Neural progenitor cell (in vitro differentiated cells): Measurements from ENCODE around the gene ERICH6. TPM values are rescaled to one million over a fixed set of nuclear protein-coding genes. Genes with fewer than 3 reads are reported as not detected.
A peak's percentile ranks its signal among the peaks of the same experiment; 100 is the strongest.

Experiments
- DNase-seq: peaks from one replicate; pipeline ENCODE4 v3.0.0-alpha.2; 2016; ENCODE audit warnings: low spot score
- H2AFZ ChIP-seq: fragments of 200-600 bp; sonication (generic); replicated peaks from 2 replicates; pipeline ENCODE4 v1.6.1; 2016; ENCODE audit warnings: antibody characterized with exemption
- H3F3A ChIP-seq: fragments of 200-600 bp; sonication (generic); 2 replicates; pipeline ENCODE4 v1.6.1; 2016; ENCODE audit warnings: antibody characterized with exemption, low read depth
- H3K27ac ChIP-seq: fragments of 200-600 bp; sonication (generic); 2 replicates; pipeline ENCODE4 v1.5.1; 2016; ENCODE audit warnings: mild to moderate bottlenecking
- H3K27me3 ChIP-seq: fragments of 200-600 bp; sonication (generic); 2 replicates; pipeline ENCODE4 v1.6.1; 2016; ENCODE audit warnings: mild to moderate bottlenecking, moderate library complexity
- H3K36me3 ChIP-seq: fragments of 200-600 bp; sonication (generic); 2 replicates; pipeline ENCODE4 v1.5.1; 2016
- H3K4me1 ChIP-seq: fragments of 200-600 bp; sonication (generic); 2 replicates; pipeline ENCODE4 v1.6.1; 2016; ENCODE audit warnings: mixed run types
- H3K4me2 ChIP-seq: fragments of 200-600 bp; sonication (generic); 2 replicates; pipeline ENCODE4 v1.6.1; 2016
- H3K4me3 ChIP-seq: fragments of 200-600 bp; sonication (generic); 2 replicates; pipeline ENCODE4 v1.5.1; 2016
- H3K79me2 ChIP-seq: fragments of 200-600 bp; sonication (generic); 2 replicates; pipeline ENCODE4 v1.6.1; 2016; ENCODE audit warnings: low read depth
- H3K9ac ChIP-seq: fragments of 200-600 bp; sonication (generic); 2 replicates; pipeline ENCODE4 v1.6.1; 2016
- H3K9me3 ChIP-seq: fragments of 200-600 bp; sonication (generic); 2 replicates; pipeline ENCODE4 v1.5.1; 2016; ENCODE audit warnings: low read depth
- H4K20me1 ChIP-seq: fragments of 200-600 bp; sonication (generic); 2 replicates; pipeline ENCODE4 v1.6.1; 2016; ENCODE audit warnings: low read depth
- H3K27ac Mint-ChIP-seq: 3 replicates; pipeline ENCODE4 v1.8.0; 2021; ENCODE audit warnings: mixed read lengths
- H3K27me3 Mint-ChIP-seq: 2 replicates; pipeline ENCODE4 v1.8.0; 2022; ENCODE audit warnings: low read depth, mild to moderate bottlenecking, inconsistent platforms, moderate library complexity, mixed read lengths; ENCODE audit not compliant: insufficient read depth
- H3K36me3 Mint-ChIP-seq: 3 replicates; pipeline ENCODE4 v1.8.0; 2021; ENCODE audit warnings: mixed read lengths
- H3K4me1 Mint-ChIP-seq: 3 replicates; pipeline ENCODE4 v1.8.0; 2021; ENCODE audit warnings: mixed read lengths
- H3K4me3 Mint-ChIP-seq: 3 replicates; pipeline ENCODE4 v1.8.0; 2021; ENCODE audit warnings: mild to moderate bottlenecking, moderate library complexity, mixed read lengths
- H3K9me3 Mint-ChIP-seq: 3 replicates; pipeline ENCODE4 v1.8.0; 2020; ENCODE audit warnings: mixed read lengths
- EZH2 ChIP-seq: fragments of 200-600 bp; sonication (generic); IDR thresholded peaks from 2 replicates; pipeline ENCODE4 v1.6.1; 2017; ENCODE audit warnings: antibody characterized with exemption, mild to moderate bottlenecking, moderate library complexity
- EZH2phosphoT487 ChIP-seq: fragments of 200-600 bp; sonication (generic); IDR thresholded peaks from 2 replicates; pipeline ENCODE4 v1.6.1; 2017; ENCODE audit warnings: antibody characterized with exemption
- total RNA-seq: library from RNA; depleted of rRNA; stranded (reverse); fragments of >200 nt; gene quantifications from 2 replicates; pipeline ENCODE4 v1.2.3, GENCODE V29; 2015; ENCODE audit warnings: low replicate concordance
- TF ChIP-seq, protein P1 (sequence below): fragments of 200-600 bp; sonication (generic); IDR thresholded peaks from 2 replicates; pipeline ENCODE4 v1.5.1; 2017; ENCODE audit warnings: antibody characterized with exemption, mild to moderate bottlenecking

ERICH6 gene
- total RNA-seq, 1 donor from 2014 or later = not detected

DNA sequence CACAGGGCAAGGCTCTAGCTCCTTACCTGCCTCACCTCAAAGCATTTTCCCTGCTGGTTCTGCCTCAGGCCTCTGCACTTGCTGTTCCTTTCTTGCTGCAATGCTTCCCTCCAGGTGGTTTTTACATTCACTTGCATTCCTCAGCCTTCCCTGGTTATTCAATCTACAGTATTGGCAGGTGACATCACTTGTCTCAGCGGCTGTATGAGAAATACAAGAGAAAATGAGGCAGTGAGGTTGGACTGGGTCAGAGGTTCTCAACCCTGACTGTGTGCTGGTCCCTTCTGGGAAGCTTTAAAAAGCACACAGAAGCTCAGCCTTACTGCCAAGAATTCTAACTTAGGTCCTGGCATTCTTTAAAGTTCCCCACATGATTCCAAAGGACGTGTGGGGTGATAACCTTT, 32.6 kb upstream of the ERICH6 start:
- H3K36me3 Mint-ChIP-seq = no peaks in the 10 kb centered on the region
- no peaks in the 10 kb centered on the region for H3K36me3 ChIP-seq
- H2AFZ ChIP-seq = no peak overlapping the region
- H3K27ac ChIP-seq = no peak overlapping the region
- no peak overlapping the region for H3K4me3 Mint-ChIP-seq
- no peak overlapping the region for H3K4me2 ChIP-seq
- TF ChIP-seq, protein P1, sequence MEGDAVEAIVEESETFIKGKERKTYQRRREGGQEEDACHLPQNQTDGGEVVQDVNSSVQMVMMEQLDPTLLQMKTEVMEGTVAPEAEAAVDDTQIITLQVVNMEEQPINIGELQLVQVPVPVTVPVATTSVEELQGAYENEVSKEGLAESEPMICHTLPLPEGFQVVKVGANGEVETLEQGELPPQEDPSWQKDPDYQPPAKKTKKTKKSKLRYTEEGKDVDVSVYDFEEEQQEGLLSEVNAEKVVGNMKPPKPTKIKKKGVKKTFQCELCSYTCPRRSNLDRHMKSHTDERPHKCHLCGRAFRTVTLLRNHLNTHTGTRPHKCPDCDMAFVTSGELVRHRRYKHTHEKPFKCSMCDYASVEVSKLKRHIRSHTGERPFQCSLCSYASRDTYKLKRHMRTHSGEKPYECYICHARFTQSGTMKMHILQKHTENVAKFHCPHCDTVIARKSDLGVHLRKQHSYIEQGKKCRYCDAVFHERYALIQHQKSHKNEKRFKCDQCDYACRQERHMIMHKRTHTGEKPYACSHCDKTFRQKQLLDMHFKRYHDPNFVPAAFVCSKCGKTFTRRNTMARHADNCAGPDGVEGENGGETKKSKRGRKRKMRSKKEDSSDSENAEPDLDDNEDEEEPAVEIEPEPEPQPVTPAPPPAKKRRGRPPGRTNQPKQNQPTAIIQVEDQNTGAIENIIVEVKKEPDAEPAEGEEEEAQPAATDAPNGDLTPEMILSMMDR = no peak
- TF ChIP-seq EZH2phosphoT487 (no peak), EZH2 (no peak)
- H3K4me1 Mint-ChIP-seq = peaks cover 16% of the 10 kb centered on the region
- H3K9ac ChIP-seq = no peak overlapping the region
- no peaks in the 10 kb centered on the region for H4K20me1 ChIP-seq
- H3K27me3 ChIP-seq = no peaks in the 10 kb centered on the region
- no peaks in the 10 kb centered on the region for H3K79me2 ChIP-seq
- DNase-seq = no peak
- no peaks in the 10 kb centered on the region for H3K27me3 Mint-ChIP-seq
- no peak overlapping the region for H3K4me3 ChIP-seq
- H3K27ac Mint-ChIP-seq = no peak overlapping the region
- no peaks in the 10 kb centered on the region for H3F3A ChIP-seq
- H3K4me1 ChIP-seq = peaks cover 15% of the 10 kb centered on the region
- H3K9me3 ChIP-seq = no peaks in the 10 kb centered on the region
- no peaks in the 10 kb centered on the region for H3K9me3 Mint-ChIP-seq

DNA sequence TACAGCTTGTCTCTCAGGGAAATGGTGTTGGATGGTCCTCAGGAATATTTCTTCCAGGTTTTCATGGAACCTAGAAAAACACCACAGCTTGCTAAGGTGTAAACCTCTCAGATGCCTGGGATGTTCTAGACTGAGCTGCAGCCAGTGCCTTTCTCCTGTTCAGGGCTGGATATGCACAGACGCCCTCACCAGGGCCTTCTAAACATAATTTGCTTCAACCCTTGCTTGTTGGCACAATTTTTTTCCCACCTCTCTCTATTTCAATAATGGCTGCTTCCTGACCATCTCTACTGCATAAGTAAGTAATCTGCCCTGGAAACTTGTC, 31.0 kb upstream of the ERICH6 start:
- no peak overlapping the region for H3K4me3 ChIP-seq
- Mint-ChIP-seq H3K9me3 (no peaks in the 10 kb centered on the region), H3K27ac (no peak overlapping the region), H3K36me3 (no peaks in the 10 kb centered on the region), H3K27me3 (no peaks in the 10 kb centered on the region), H3K4me3 (no peak overlapping the region), H3K4me1 (peaks cover 16% of the 10 kb centered on the region)
- no peak for DNase-seq
- no peaks in the 10 kb centered on the region for H3K36me3 ChIP-seq
- H3F3A ChIP-seq = no peaks in the 10 kb centered on the region
- peaks cover 15% of the 10 kb centered on the region for H3K4me1 ChIP-seq
- no peak for TF ChIP-seq EZH2
- H4K20me1 ChIP-seq = no peaks in the 10 kb centered on the region
- no peaks in the 10 kb centered on the region for H3K79me2 ChIP-seq
- no peak overlapping the region for H3K27ac ChIP-seq
- no peak overlapping the region for H2AFZ ChIP-seq
- no peak overlapping the region for H3K9ac ChIP-seq
- no peaks in the 10 kb centered on the region for H3K27me3 ChIP-seq
- no peaks in the 10 kb centered on the region for H3K9me3 ChIP-seq
- H3K4me2 ChIP-seq = no peak overlapping the region

DNA sequence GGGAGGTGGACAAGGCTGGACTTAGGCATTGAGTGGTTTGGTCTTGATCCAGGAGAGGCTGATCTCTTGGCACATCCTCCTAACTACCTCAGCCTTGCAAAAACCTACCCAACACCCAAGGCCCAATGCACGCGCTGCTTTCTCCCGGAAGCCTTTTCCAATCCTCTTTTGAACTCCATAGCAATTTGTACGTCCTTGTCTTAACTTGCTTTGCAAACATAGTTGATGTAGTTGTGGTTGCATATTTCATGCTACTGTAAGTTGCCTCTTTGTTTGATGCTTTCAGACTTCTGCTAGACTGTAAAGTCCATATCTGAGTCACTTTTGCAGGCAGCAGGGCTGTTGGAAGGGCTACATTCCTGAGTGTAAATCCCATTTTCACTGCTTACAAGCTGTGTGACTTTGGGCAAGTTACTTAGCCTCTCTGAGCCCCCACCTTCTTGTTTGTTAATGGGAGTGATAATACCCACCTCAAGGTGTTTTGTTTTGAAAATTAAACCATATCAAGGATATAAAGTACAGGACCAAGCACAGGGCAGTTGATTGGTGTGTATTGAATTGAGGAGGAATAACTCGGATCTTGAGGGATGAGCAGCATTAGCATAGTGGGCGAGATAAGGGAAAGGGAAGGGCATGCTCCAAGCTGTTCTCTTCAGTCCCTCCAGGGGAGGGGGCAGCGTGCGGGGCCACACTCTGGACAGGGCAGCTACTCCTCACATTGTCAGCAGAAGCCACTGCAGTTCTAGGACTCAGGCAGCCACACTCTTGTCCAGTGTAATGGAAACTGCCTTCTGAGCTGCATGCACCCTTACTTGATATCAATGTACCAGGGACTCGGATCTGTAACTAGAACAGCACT, 30.4 kb upstream of the ERICH6 start:
- Mint-ChIP-seq H3K27me3 (no peaks in the 10 kb centered on the region), H3K27ac (no peak overlapping the region), H3K4me3 (no peak overlapping the region), H3K9me3 (no peaks in the 10 kb centered on the region), H3K36me3 (no peaks in the 10 kb centered on the region), H3K4me1 (peaks cover 16% of the 10 kb centered on the region)
- Histone ChIP-seq H3K36me3 (no peaks in the 10 kb centered on the region), H3K27me3 (no peaks in the 10 kb centered on the region), H3K9me3 (no peaks in the 10 kb centered on the region), H3K4me3 (no peak overlapping the region), H3K4me2 (no peak overlapping the region), H2AFZ (no peak overlapping the region), H3F3A (no peaks in the 10 kb centered on the region), H3K4me1 (peaks cover 15% of the 10 kb centered on the region), H3K9ac (no peak overlapping the region), H3K27ac (no peak overlapping the region), H3K79me2 (no peaks in the 10 kb centered on the region), H4K20me1 (no peaks in the 10 kb centered on the region)
- TF ChIP-seq EZH2phosphoT487 (no peak), EZH2 (no peak)
- TF ChIP-seq, protein P1 = no peak
- DNase-seq = no peak

DNA sequence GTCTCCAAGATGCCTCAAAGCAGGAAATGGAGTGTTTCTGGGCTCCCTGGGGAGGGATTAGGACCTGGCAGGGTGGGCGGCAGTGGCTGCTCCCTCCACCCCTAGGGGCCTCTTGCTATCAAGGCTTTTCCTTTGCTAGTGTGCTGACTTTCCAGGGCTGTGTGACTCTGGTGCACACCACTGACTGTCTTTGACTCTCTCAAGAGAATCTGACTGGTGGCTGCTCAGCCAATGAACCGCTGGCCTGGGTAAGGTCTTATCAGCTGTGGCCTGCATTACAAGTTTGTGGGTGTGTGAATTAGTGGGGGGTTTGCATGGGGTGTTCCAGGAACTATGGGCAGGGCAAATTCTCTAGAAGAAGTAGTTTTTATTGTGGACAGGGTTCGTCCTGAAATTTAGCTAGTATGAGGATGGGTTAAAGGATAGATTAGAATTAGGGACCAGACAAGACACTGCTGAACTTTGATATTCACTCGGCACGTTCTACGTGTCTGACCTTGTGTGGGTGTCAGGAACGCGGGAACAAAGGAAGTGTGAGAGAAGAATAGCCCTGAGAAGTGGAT, 29.7 kb upstream of the ERICH6 start:
- no peaks in the 10 kb centered on the region for H3K9me3 Mint-ChIP-seq
- H3F3A ChIP-seq = no peaks in the 10 kb centered on the region
- peak; percentile 34 for DNase-seq
- no peaks in the 10 kb centered on the region for H3K9me3 ChIP-seq
- H3K36me3 Mint-ChIP-seq = no peaks in the 10 kb centered on the region
- TF ChIP-seq, protein P1 = no peak
- no peak for TF ChIP-seq EZH2phosphoT487
- no peak for TF ChIP-seq EZH2
- H3K4me3 Mint-ChIP-seq = no peak overlapping the region
- no peak overlapping the region for H3K27ac ChIP-seq
- H3K79me2 ChIP-seq = no peaks in the 10 kb centered on the region
- no peak overlapping the region for H3K4me3 ChIP-seq
- H3K4me2 ChIP-seq = no peak overlapping the region
- no peaks in the 10 kb centered on the region for H4K20me1 ChIP-seq
- no peaks in the 10 kb centered on the region for H3K27me3 ChIP-seq
- no peaks in the 10 kb centered on the region for H3K27me3 Mint-ChIP-seq
- no peak overlapping the region for H3K9ac ChIP-seq
- peaks cover 15% of the 10 kb centered on the region for H3K4me1 ChIP-seq
- H3K36me3 ChIP-seq = no peaks in the 10 kb centered on the region
- H3K27ac Mint-ChIP-seq = no peak overlapping the region
- no peak overlapping the region for H2AFZ ChIP-seq
- peaks cover 16% of the 10 kb centered on the region for H3K4me1 Mint-ChIP-seq
